GM12873 (cell line): ENCODE results near the gene IFNA13.

ENCODE experiments used
- TF ChIP-seq, protein P1 (sequence below): IDR thresholded peaks from 2 replicates; pipeline ENCODE4 v1.5.1; 2012; ENCODE audit warnings: low read depth, mild to moderate bottlenecking, moderate library complexity, low read length, control low read depth; ENCODE audit not compliant: insufficient read depth; ENCODE audit errors: missing control alignments

The IFNA13 gene

DNA sequence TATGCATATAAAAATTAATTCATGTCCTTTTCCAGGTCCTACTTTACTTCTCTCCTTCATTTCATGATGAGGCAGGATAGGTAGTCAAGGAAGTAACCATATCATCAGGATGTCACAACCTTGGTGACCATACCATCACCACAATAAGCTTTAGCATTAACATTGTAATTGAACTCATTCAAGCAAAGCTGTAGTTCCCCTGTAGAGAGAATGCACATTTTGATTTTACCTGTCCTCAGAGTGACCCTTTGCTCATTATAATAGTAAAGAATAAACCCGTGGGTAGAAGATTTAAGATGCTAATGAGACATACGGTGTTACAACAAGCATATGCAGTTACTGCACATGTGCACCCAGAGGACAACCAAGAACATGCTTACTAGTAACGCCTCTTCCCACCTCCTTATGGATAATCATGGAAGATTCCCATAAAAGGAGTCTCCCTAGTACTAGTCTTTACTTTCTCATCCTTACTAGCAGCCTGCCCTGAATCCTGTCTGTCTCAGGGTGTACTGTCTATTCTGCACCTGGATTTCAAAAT is 19.4 kb downstream of the IFNA13 start:
- TF ChIP-seq, protein P1, sequence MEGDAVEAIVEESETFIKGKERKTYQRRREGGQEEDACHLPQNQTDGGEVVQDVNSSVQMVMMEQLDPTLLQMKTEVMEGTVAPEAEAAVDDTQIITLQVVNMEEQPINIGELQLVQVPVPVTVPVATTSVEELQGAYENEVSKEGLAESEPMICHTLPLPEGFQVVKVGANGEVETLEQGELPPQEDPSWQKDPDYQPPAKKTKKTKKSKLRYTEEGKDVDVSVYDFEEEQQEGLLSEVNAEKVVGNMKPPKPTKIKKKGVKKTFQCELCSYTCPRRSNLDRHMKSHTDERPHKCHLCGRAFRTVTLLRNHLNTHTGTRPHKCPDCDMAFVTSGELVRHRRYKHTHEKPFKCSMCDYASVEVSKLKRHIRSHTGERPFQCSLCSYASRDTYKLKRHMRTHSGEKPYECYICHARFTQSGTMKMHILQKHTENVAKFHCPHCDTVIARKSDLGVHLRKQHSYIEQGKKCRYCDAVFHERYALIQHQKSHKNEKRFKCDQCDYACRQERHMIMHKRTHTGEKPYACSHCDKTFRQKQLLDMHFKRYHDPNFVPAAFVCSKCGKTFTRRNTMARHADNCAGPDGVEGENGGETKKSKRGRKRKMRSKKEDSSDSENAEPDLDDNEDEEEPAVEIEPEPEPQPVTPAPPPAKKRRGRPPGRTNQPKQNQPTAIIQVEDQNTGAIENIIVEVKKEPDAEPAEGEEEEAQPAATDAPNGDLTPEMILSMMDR: no peak

DNA sequence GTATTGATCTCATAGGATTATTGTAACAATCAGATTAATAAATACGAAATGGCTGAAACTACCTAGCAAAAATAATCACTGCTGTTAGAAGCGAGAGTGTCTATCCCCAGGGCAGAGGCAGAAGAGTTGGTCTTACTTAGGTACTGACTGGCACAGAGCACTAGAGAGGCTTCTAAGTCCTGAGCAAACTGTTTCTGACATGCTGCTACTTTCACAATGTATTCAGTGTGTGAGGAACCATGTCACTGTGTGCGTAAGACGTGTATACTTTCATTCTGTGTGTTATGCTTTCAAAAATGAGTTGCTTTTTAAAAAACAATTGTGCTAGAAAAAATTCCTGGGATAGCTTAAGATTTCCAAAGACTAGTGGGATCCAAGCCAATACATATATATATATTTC is 27.1 kb downstream of the IFNA13 start:
- TF ChIP-seq, protein P1: no peak

GRCh38 chr9:21336457-21336856 is 31.4 kb downstream of the IFNA13 start:
- TF ChIP-seq, protein P1: no peak

DNA sequence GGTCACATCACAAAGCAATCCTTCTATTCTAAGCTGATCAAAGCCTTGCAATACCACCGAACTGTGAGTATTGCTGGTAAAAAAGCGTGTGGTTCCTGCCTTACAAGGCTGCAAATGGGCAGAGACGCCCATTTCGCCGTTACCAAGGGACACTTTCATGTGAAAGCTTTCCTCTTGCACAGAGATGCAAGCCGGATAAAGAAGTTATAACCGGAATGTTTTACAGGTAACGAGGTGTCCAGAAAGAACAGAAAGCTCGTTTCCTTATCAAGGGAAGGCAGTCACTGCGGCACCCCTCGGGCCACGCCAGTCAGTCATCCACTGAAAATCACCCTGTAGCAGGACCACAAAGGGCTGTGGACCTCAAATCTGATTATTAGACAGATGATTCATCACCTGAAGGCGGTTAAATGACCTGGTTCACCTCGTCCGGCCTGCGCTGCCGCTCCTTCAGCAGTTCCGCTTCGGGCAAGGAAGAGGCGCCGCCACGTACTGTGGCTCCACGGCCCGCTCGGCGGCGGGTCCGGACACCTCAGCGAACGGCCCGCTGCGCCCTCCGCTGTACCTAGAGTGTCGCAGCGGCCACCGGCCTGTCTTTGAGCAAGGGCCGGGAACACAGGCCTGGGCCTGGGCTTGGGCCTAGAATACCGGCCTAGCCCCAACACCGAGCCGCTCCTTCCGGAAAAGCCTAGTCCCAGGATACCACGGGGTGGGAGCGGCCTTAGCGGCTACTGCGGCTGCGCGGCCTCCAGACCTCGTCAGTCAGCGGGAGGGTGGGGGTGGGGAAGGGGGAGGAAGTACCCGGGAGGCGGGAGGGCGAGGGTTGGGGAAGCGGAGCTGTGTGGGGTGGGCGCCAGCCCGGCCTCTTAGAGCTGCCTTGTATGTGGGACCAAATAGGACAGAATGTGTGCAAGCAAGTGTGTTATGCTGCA is 32.9 kb downstream of the IFNA13 start, which contains the start of gene KLHL9:
Gene KLHL9 (minus strand): TSS at position 704 of the 932 bp plus-strand sequence. CDS start 545 bp downstream, at position 159.
- TF ChIP-seq, protein P1: no peak

GRCh38 chr9:21333226-21333625 is 34.6 kb downstream of the IFNA13 start:
- TF ChIP-seq, protein P1: no peak

DNA sequence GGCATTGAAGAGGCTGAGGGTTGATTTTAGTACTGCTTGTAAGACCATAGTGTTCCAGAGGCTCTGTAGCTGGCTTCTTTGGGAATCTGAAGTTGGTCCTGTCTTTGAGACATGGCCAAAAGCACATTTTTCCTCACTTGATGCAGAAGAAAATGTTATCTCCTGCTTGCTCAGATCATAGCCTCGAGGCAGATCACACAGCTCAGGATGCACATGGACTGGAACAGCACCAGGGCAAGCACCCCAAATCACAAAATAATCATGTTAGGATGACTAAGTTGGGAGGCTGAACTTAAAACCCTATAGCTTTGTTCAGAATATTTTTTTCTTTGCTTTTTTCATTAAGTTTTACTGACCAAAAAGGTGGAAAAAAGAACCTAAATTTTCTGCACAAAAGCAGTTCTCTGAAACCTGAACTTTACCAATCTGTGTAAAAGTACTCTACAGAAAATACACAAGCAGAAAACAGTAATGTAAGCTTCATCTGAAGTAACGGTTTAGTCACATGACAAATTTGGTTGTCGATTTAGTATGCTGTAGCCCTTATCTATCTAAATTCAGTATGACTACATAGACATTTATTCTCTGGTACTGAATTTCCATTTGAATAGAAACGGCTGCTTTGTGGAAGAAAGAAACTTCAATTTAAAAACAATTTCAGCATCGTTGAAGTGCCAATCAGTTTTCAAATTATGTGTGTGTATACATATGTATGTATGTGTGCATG is 36.0 kb downstream of the IFNA13 start:
- TF ChIP-seq, protein P1: no peak
